ENCODE measurements around the gene CDK9.

GRCh38 chr9:127829205-127829906 is 43.5 kb downstream of the CDK9 start:
- TF ChIP-seq SIN3A (IDR thresholded peaks at IDR 0.05; ENCODE audit: borderline replicate concordance, insufficient read depth, low read length) (no peak), REST (IDR thresholded peaks at IDR 0.05; ENCODE audit: insufficient read depth in 1 of 2, low read depth in 2 of 2, low read length in 2 of 2) (no peak), POLR2AphosphoS5 (IDR thresholded peaks at IDR 0.05; ENCODE audit: low read depth, low read length) (no peak), FOXP2 (optimal IDR thresholded peaks at IDR 0.05; ENCODE audit: borderline replicate concordance, extremely low read depth, extremely low read length, insufficient read depth) (no peak)

Measured in PFSK-1 (cell line).